ENCODE results near the gene COLQ.

Gene COLQ

DNA sequence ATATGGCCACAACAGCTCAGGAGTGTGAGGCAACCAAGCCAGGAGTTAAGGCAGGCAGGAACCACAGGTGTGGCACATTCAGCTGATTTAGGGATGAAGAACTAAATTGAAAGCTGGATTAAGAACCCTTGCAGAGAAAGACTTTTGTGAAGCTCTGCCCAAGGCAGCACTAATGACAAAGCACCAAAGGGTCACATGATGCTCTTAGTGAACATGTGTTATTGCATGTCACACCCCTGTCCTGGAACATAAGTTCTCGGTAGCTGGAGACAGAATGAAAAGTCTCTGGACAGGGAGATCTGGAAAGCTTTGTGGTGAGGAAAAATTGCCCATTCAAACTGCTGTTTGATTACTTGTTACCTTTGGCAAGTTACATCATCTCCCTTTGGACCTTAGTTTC is 90.9 kb downstream of the COLQ start:
- no peak for TF ChIP-seq CTCF (IDR thresholded peaks at IDR 0.05; ENCODE audit: low read depth, low read length, missing control alignments)
- DNase-seq (ENCODE audit: low read depth), result no peak
- in situ Hi-C loops (cut with HindIII; ENCODE audit: low sequenced_read_pairs), result no loop called here
- no peak overlapping the region for H3K4me3 ChIP-seq (ENCODE audit: low read depth, low read length)

DNA sequence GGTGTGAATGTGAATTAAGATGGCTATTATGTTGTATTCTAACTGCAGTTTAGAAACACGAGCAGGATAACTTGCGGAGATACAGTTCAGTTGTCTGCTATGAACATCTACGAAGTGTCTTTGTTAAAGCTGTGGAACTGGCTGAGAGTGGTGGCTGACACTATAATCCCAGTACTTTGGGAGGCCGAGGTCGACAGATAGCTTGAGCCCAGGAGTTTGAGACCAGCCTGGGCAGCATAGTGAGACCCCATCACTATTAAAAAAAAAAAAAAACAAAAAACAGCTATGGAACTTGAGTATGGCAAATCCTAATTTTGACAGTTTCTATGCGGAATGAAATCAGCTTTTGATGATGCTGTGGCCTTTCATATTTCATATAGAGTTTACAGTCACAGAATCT is 92.4 kb downstream of the COLQ start:
- in situ Hi-C loops (cut with HindIII; ENCODE audit: low sequenced_read_pairs), result no loop called here
- no peak for TF ChIP-seq CTCF (IDR thresholded peaks at IDR 0.05; ENCODE audit: low read depth, low read length, missing control alignments)
- no peak for DNase-seq (ENCODE audit: low read depth)
- peak overlapping the region; percentile 71 for H3K4me3 ChIP-seq (ENCODE audit: low read depth, low read length)

- no peak for DNase-seq (ENCODE audit: low read depth)
- no peak for TF ChIP-seq CTCF (IDR thresholded peaks at IDR 0.05; ENCODE audit: low read depth, low read length, missing control alignments)
- peak overlapping the region; percentile 71 for H3K4me3 ChIP-seq (ENCODE audit: low read depth, low read length)
- in situ Hi-C loops (cut with HindIII; ENCODE audit: low sequenced_read_pairs), result no loop called here
These were observed 93.0 kb downstream of the COLQ start for GRCh38 chr3:15428539-15428938.

DNA sequence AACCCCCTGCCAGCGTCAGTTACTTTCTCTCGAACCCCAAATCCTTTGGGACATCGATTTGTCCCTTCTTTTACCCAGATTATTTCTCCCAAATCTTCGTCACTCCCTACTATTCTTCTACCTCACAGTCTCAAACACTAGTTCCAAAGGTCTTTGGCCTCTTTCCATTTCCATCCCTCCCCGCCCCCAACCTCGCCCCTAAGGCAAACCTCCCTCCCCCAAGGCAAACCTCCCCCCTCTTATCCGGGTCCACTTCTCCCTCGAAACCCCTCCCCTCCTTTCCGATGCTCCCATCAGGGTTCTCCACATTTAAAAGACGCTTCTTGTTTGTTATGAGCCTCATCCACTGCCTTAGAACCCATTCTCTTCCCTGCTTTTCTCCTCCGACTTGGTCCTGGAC is 93.5 kb downstream of the COLQ start:
- peak overlapping the region; percentile 71 for H3K4me3 ChIP-seq (ENCODE audit: low read depth, low read length)
- no peak for TF ChIP-seq CTCF (IDR thresholded peaks at IDR 0.05; ENCODE audit: low read depth, low read length, missing control alignments)
- in situ Hi-C loops (cut with HindIII; ENCODE audit: low sequenced_read_pairs), result no loop called here
- DNase-seq (ENCODE audit: low read depth), result no peak

DNA sequence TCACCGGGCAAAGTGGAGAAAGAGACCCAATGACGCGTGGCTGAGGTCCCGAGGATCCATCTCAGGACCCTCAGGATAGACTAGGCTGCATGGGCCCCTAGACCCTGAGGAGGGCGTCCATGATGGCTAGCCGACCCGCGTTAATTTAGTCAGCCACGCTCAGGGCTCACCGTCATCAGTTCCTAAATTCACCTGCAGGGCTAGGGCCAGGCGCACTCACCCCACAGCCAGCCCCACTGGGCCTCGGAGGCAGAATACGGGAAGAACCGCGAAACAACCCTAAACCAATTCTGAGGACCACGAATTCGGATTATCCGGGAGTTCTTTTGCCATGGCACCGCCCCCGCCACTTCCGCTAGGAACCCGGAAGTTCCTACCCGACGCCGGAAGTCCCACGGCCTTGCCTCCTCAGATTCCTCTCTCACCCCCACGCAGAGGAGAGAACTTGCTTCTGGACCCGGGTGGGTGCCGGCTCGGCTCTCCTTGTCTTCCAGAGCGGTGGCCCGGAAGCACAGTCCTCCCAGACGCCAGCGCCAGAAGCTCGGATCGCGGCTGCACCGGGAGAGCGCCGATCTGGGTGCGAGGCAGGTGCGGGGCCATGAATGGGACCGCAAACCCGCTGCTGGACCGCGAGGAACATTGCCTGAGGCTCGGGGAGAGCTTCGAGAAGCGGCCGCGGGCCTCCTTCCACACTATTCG is 94.2 kb downstream of the COLQ start, which contains the start of the genes EAF1 and METTL6:
TSS of gene EAF1 (plus strand) at position 417 of the 699 bp plus-strand sequence. CDS start at position 599, 182 bp downstream.
TSS of gene METTL6 (minus strand) at position 363 of the 699 bp plus-strand sequence. CDS start 1,033 bp downstream, outside the sequence.
- in situ Hi-C loops (cut with HindIII; ENCODE audit: low sequenced_read_pairs), result no loop called here
- peak; percentile 33 for TF ChIP-seq CTCF (IDR thresholded peaks at IDR 0.05; ENCODE audit: low read depth, low read length, missing control alignments)
- peak within 1 kb of the TSS; percentile 71 for H3K4me3 ChIP-seq (ENCODE audit: low read depth, low read length)
- DNase-seq (ENCODE audit: low read depth), result peak; percentile 38

GRCh38 chr3:15426579-15427118 is 94.9 kb downstream of the COLQ start:
- TF ChIP-seq CTCF (IDR thresholded peaks at IDR 0.05; ENCODE audit: low read depth, low read length, missing control alignments), result no peak
- no peak for DNase-seq (ENCODE audit: low read depth)

More at GRCh38 chr3:15426579-15427118, 94.9 kb downstream of the COLQ start:
- peak overlapping the region; percentile 71 for H3K4me3 ChIP-seq (ENCODE audit: low read depth, low read length)
- in situ Hi-C loops (cut with HindIII; ENCODE audit: low sequenced_read_pairs), result no loop called here
